ENCODE measurements around the gene ABCG8. TPM values are rescaled to one million over a fixed set of nuclear protein-coding genes. Genes with fewer than 3 reads are reported as not detected.

Gene ABCG8
- total and polyA plus RNA-seq, 2 donors (not counting 1 experiment from before 2014, with no cell fraction given) = not detected

- ATAC-seq (ENCODE audit: low read depth) (no peak), DNase-seq (no peak)
- H3K27me3 Mint-ChIP-seq = no peaks in the 10 kb centered on the region
- Histone ChIP-seq H4K20me1 (ENCODE audit: control insufficient read depth, insufficient read depth, low read length, poor library complexity, severe bottlenecking) (no peaks in the 10 kb centered on the region), H2AFZ (ENCODE audit: insufficient read depth, low read depth, low read length, poor library complexity, severe bottlenecking) (no peak overlapping the region), H3K27me3 (replicated peaks in 1 of 4; ENCODE audit: control extremely low read depth in 1 of 4, control insufficient read depth in 3 of 4, insufficient read depth in 4 of 4, low read length in 3 of 4) (no peaks in the 10 kb centered on the region), H3K4me2 (replicated peaks; ENCODE audit: low read depth, low read length, poor library complexity, severe bottlenecking) (no peak overlapping the region), H3K79me2 (ENCODE audit: control insufficient read depth, insufficient read depth, low read length) (no peaks in the 10 kb centered on the region), H3K27ac (ENCODE audit: low read length in 2 of 2) (no peak overlapping the region), H3K4me1 (ENCODE audit: control insufficient read depth in 2 of 2, insufficient read depth in 2 of 2, low read length in 2 of 2) (no peaks in the 10 kb centered on the region), H3K4me3 (ENCODE audit: control extremely low read depth in 1 of 5, extremely low read depth in 1 of 5, insufficient read depth in 1 of 5, low read depth in 2 of 5, low read length in 4 of 5) (no peak overlapping the region), H3K9ac (ENCODE audit: low read length) (no peak overlapping the region), H3K36me3 (replicated peaks in 1 of 2; ENCODE audit: control extremely low read depth in 1 of 2, control insufficient read depth in 1 of 2, extremely low read depth in 1 of 2, insufficient read depth in 2 of 2, low read length in 1 of 2) (no peaks in the 10 kb centered on the region), H3K9me3 (ENCODE audit: control extremely low read depth in 1 of 3, control insufficient read depth in 2 of 3, insufficient read depth in 1 of 3, low read length in 2 of 3) (no peaks in the 10 kb centered on the region)
- no peaks in the 10 kb centered on the region for H3K9me3 Mint-ChIP-seq (ENCODE audit: insufficient read depth)
- no CpG with 5 or more reads among the region's 9 CpGs for WGBS (ENCODE audit: insufficient coverage)
- ChIA-PET CTCF (no interaction called here), POLR2A (no interaction called here)
- TF ChIP-seq CTCF (IDR thresholded peaks at IDR 0.05) (no peak), EZH2 (IDR thresholded peaks at IDR 0.05; ENCODE audit: borderline replicate concordance, insufficient read depth, low read depth, low read length, poor library complexity, severe bottlenecking) (no peak)
- no peak overlapping the region for H3K27ac Mint-ChIP-seq
- H3K4me1 Mint-ChIP-seq = no peaks in the 10 kb centered on the region
- intact Hi-C loops (cut with micrococcal nuclease) = no loop called here
- no peak overlapping the region for H3K4me3 Mint-ChIP-seq
These were observed 43.8 kb upstream of the ABCG8 start for GRCh38 chr2:43794956-43795355.

- Histone ChIP-seq H2AFZ (ENCODE audit: insufficient read depth, low read depth, low read length, poor library complexity, severe bottlenecking) (no peak overlapping the region), H3K27ac (ENCODE audit: low read length in 2 of 2) (no peak overlapping the region), H3K9ac (ENCODE audit: low read length) (no peak overlapping the region), H3K9me3 (ENCODE audit: control extremely low read depth in 1 of 3, control insufficient read depth in 2 of 3, insufficient read depth in 1 of 3, low read length in 2 of 3) (no peaks in the 10 kb centered on the region), H3K27me3 (replicated peaks in 1 of 4; ENCODE audit: control extremely low read depth in 1 of 4, control insufficient read depth in 3 of 4, insufficient read depth in 4 of 4, low read length in 3 of 4) (no peaks in the 10 kb centered on the region), H3K4me1 (ENCODE audit: control insufficient read depth in 2 of 2, insufficient read depth in 2 of 2, low read length in 2 of 2) (no peaks in the 10 kb centered on the region), H4K20me1 (ENCODE audit: control insufficient read depth, insufficient read depth, low read length, poor library complexity, severe bottlenecking) (no peaks in the 10 kb centered on the region), H3K79me2 (ENCODE audit: control insufficient read depth, insufficient read depth, low read length) (no peaks in the 10 kb centered on the region), H3K4me3 (ENCODE audit: control extremely low read depth in 1 of 5, extremely low read depth in 1 of 5, insufficient read depth in 1 of 5, low read depth in 2 of 5, low read length in 4 of 5) (no peak overlapping the region), H3K36me3 (replicated peaks in 1 of 2; ENCODE audit: control extremely low read depth in 1 of 2, control insufficient read depth in 1 of 2, extremely low read depth in 1 of 2, insufficient read depth in 2 of 2, low read length in 1 of 2) (no peaks in the 10 kb centered on the region), H3K4me2 (replicated peaks; ENCODE audit: low read depth, low read length, poor library complexity, severe bottlenecking) (no peak overlapping the region)
- Mint-ChIP-seq H3K4me1 (no peaks in the 10 kb centered on the region), H3K27ac (no peak overlapping the region), H3K4me3 (no peak overlapping the region), H3K9me3 (ENCODE audit: insufficient read depth) (no peaks in the 10 kb centered on the region), H3K27me3 (no peaks in the 10 kb centered on the region)
- DNase-seq (no peak), ATAC-seq (ENCODE audit: low read depth) (no peak)
- intact Hi-C loops (cut with micrococcal nuclease) = no loop called here
- CTCF ChIA-PET = interaction anchor here (0.7 kb wide), 3 partner anchors 35 to 1606 kb away, joined by 3 to 6 read pairs (median 4); no protein-coding TSS in a partner anchor
- whole genome bisulfite sequencing (ENCODE audit: insufficient coverage) = no CpG with 5 or more reads among the region's 1 CpG
- TF ChIP-seq EZH2 (IDR thresholded peaks at IDR 0.05; ENCODE audit: borderline replicate concordance, insufficient read depth, low read depth, low read length, poor library complexity, severe bottlenecking) (no peak), CTCF (IDR thresholded peaks at IDR 0.05) (no peak)
- POLR2A ChIA-PET = no interaction called here
These were observed 42.6 kb upstream of the ABCG8 start for GRCh38 chr2:43796206-43796605.

Data from B cell (primary cell).